Measurements from ENCODE around the gene NFE2L1.
A peak's percentile ranks its signal among the peaks of the same experiment; 100 is the strongest.

The NFE2L1 gene

DNA sequence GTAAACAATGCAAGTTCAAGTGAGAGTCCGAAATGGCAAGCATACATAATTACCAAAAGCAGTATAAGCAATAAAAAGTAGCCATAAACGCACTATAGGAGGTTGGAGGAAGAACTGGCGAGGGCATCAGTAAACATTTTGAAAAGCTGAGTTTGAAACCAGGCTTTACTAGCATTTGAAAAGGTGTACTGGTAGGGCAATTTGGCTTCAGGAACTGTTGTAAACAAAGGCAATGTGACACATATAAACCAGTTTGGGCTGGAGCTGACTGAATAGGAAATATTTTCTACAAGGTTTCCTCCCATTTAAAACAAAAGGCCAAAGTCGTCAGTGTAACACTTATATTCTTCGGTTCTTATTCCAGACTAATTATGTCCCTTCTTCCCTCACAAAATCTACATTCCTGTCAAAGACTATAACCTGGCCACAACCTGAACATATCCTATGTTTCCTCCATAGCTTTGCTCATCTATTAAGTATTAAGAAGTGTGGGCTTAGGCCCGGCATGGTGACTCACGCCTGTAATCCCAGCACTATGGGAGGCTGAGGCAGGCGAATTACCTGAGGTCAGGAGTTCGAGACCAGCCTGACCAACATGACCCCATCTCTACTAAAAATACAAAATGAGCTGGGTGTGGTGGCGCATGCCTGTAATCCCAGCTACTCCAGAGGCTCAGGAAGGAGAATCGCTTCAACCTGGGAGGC lies 45.3 kb downstream of the NFE2L1 start:
- Histone ChIP-seq H3K36me3 (ENCODE audit: insufficient read depth) (no peaks in the 10 kb centered on the region), H4K20me1 (ENCODE audit: insufficient read depth) (no peaks in the 10 kb centered on the region), H2AFZ (ENCODE audit: low read depth) (no peak overlapping the region), H3K4me1 (ENCODE audit: low read depth, poor library complexity, severe bottlenecking) (peaks cover 79% of the 10 kb centered on the region), H3K4me2 (no peak overlapping the region), H3K4me3 (IDR thresholded peaks at IDR 0.05; ENCODE audit: insufficient read depth, low read depth, low read length) (no peak overlapping the region), H3K79me2 (ENCODE audit: insufficient read depth, low read depth) (peaks cover 97% of the 10 kb centered on the region), H3K9ac (no peak overlapping the region), H3K27me3 (ENCODE audit: insufficient read depth, low read depth) (no peaks in the 10 kb centered on the region), H3K27ac (no peak overlapping the region)
- TF ChIP-seq, protein P1, sequence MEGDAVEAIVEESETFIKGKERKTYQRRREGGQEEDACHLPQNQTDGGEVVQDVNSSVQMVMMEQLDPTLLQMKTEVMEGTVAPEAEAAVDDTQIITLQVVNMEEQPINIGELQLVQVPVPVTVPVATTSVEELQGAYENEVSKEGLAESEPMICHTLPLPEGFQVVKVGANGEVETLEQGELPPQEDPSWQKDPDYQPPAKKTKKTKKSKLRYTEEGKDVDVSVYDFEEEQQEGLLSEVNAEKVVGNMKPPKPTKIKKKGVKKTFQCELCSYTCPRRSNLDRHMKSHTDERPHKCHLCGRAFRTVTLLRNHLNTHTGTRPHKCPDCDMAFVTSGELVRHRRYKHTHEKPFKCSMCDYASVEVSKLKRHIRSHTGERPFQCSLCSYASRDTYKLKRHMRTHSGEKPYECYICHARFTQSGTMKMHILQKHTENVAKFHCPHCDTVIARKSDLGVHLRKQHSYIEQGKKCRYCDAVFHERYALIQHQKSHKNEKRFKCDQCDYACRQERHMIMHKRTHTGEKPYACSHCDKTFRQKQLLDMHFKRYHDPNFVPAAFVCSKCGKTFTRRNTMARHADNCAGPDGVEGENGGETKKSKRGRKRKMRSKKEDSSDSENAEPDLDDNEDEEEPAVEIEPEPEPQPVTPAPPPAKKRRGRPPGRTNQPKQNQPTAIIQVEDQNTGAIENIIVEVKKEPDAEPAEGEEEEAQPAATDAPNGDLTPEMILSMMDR (conservative IDR thresholded peaks at IDR 0.05; ENCODE audit: low read depth, low read length) = no peak

DNA sequence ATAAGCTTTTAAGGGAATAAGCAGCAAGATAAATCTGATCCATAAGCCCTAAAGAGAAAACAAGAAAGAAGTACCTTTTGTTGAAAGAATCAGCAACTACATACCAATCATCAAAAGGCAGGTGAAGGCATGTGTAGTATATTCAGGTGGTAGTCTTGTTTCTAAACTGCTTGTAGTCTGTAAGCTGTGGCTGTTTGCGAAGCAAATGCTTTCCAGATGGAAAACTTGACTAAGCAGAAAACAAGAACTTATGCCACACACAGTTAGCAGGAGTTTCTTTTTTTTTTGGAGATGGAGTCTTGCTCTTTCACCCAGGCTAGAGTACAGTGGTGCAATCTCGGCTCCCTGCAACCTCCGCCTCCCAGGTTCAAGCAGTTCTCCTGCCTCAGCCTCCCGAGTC lies 47.5 kb downstream of the NFE2L1 start:
- Histone ChIP-seq H3K4me2 (peak overlapping the region; percentile 83), H3K4me1 (ENCODE audit: low read depth, poor library complexity, severe bottlenecking) (peaks cover 79% of the 10 kb centered on the region), H3K4me3 (IDR thresholded peaks at IDR 0.05; ENCODE audit: insufficient read depth, low read depth, low read length) (no peak overlapping the region), H2AFZ (ENCODE audit: low read depth) (no peak overlapping the region), H3K27ac (peak overlapping the region; percentile 83), H3K9ac (peak overlapping the region; percentile 28; the same call in 1 of the 2 replicates), H4K20me1 (ENCODE audit: insufficient read depth) (no peaks in the 10 kb centered on the region), H3K27me3 (ENCODE audit: insufficient read depth, low read depth) (no peaks in the 10 kb centered on the region), H3K36me3 (ENCODE audit: insufficient read depth) (no peaks in the 10 kb centered on the region), H3K79me2 (ENCODE audit: insufficient read depth, low read depth) (peaks cover 97% of the 10 kb centered on the region)
- TF ChIP-seq, protein P1 (conservative IDR thresholded peaks at IDR 0.05; ENCODE audit: low read depth, low read length) = no peak

DNA sequence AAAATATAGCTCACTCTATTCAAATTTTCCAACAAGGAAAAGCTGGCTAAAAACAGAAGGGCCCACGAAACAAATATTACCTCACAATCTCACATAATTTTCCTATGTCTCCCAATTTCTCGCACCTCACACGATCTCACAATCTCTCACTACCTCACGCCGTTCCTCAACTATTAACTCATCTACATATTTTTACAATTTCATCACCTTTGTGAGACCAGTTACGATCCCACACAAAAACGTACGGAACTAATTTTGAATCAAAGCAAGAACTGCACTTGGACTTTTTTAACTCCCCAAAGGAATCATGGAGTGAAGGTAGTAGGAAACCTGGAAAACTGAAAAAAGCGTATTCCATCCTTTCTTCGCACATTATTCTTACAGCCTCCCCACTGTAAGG lies 52.0 kb downstream of the NFE2L1 start:
- H4K20me1 ChIP-seq (ENCODE audit: insufficient read depth) = no peaks in the 10 kb centered on the region
- peak overlapping the region; percentile 64; the same call in 1 of the 2 replicates for H3K9ac ChIP-seq
- peak overlapping the region; percentile 70; the same call in 1 of the 2 replicates for H3K27ac ChIP-seq
- H3K79me2 ChIP-seq (ENCODE audit: insufficient read depth, low read depth) = peaks cover 58% of the 10 kb centered on the region
- H3K4me2 ChIP-seq = peak overlapping the region; percentile 77
- H3K27me3 ChIP-seq (ENCODE audit: insufficient read depth, low read depth) = no peaks in the 10 kb centered on the region
- H2AFZ ChIP-seq (ENCODE audit: low read depth) = no peak overlapping the region
- TF ChIP-seq, protein P1 (conservative IDR thresholded peaks at IDR 0.05; ENCODE audit: low read depth, low read length) = no peak
- H3K4me1 ChIP-seq (ENCODE audit: low read depth, poor library complexity, severe bottlenecking) = peaks cover 59% of the 10 kb centered on the region
- no peaks in the 10 kb centered on the region for H3K36me3 ChIP-seq (ENCODE audit: insufficient read depth)
- H3K4me3 ChIP-seq (IDR thresholded peaks at IDR 0.05; ENCODE audit: insufficient read depth, low read depth, low read length) = no peak overlapping the region

DNA sequence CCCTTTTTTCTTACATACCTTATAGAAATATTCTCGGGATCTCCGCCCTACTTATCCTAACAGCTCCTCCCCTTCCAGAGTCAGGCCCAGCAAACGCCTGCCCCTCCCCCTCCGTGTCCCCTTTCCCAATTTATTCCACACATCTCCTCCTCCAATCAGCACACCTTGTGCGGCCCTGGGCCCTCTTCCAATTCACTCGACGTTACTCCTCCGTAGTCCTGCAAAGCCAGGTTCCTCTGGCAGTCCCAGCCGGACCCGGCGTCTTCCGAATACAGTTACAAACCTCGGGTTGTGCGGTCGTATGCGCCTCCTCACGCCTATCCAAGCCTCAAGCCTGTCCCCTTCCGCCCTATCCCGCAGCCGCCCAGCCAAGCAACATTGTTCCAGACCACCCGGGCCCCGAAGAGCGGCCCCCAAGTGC lies 52.4 kb downstream of the NFE2L1 start:
- peak overlapping the region; percentile 70 for H3K27ac ChIP-seq
- H3K79me2 ChIP-seq (ENCODE audit: insufficient read depth, low read depth) = peaks cover 54% of the 10 kb centered on the region
- H3K9ac ChIP-seq = peak overlapping the region; percentile 64; the same call in 1 of the 2 replicates
- no peaks in the 10 kb centered on the region for H4K20me1 ChIP-seq (ENCODE audit: insufficient read depth)
- H3K4me3 ChIP-seq (IDR thresholded peaks at IDR 0.05; ENCODE audit: insufficient read depth, low read depth, low read length) = no peak overlapping the region
- H3K27me3 ChIP-seq (ENCODE audit: insufficient read depth, low read depth) = no peaks in the 10 kb centered on the region
- peak overlapping the region; percentile 77 for H3K4me2 ChIP-seq
- TF ChIP-seq, protein P1 (conservative IDR thresholded peaks at IDR 0.05; ENCODE audit: low read depth, low read length) = no peak
- H3K4me1 ChIP-seq (ENCODE audit: low read depth, poor library complexity, severe bottlenecking) = peaks cover 55% of the 10 kb centered on the region
- no peaks in the 10 kb centered on the region for H3K36me3 ChIP-seq (ENCODE audit: insufficient read depth)
- peak overlapping the region; percentile 86 for H2AFZ ChIP-seq (ENCODE audit: low read depth)
